HEK293 (cell line): ENCODE measurements around the gene ANO9.

Experiments used
- CTCF ChIA-PET: fragments of 350-600 bp; formaldehyde crosslinking; extraction: SDS; loops from one replicate; lab custom pipeline; 2021; ENCODE audit warnings: antibody characterized with exemption; lab: Yijun Ruan, JAX
- POLR2A ChIA-PET: fragments of 300-600 bp; formaldehyde crosslinking; extraction: SDS; loops from one replicate; lab custom pipeline; 2020; ENCODE audit warnings: antibody characterized with exemption, inconsistent platforms; lab: Yijun Ruan, JAX
- H3K27ac ChIP-seq: fragments of 200-500 bp; sonication (Bioruptor generic); 2 replicates; pipeline ENCODE4 v1.5.1; 2014; ENCODE audit warnings: low read depth, low read length, control low read depth, inconsistent platforms; ENCODE audit errors: extremely low read depth
- H3K36me3 ChIP-seq, 2 experiments: fragments of 200-500 bp in 1 of 2; sonication (Bioruptor generic) in 1 of 2; 1 replicate in 1 of 2; 2 replicates in 1 of 2; pipeline ENCODE4 v1.5.1; 2014 to 2017; ENCODE audit warnings: inconsistent platforms in 2 of 2, low read length in 2 of 2; ENCODE audit not compliant: control insufficient read depth in 2 of 2, insufficient read depth in 1 of 2
- H3K4me1 ChIP-seq: fragments of 200-500 bp; sonication (Bioruptor generic); 2 replicates; pipeline ENCODE4 v1.5.1; 2014; ENCODE audit warnings: mild to moderate bottlenecking, low read length, inconsistent platforms; ENCODE audit not compliant: control insufficient read depth, insufficient read depth
- H3K4me3 ChIP-seq: 2 replicates; pipeline ENCODE4 v1.5.1; 2011; ENCODE audit warnings: low read depth, mild to moderate bottlenecking, control low read depth, low read length, moderate library complexity
- H3K9me3 ChIP-seq: fragments of 200-500 bp; sonication (Bioruptor generic); 2 replicates; pipeline ENCODE4 v1.5.1; 2014; ENCODE audit warnings: low read depth, low read length, inconsistent platforms; ENCODE audit not compliant: control insufficient read depth, insufficient read depth
- KLF1 ChIP-seq: fragments of 450-650 bp; formaldehyde crosslinking; IDR thresholded peaks from 2 replicates; pipeline ENCODE4 v1.5.1; 2016; ENCODE audit warnings: missing biosample characterization, missing genetic modification characterization
- SCRT1 ChIP-seq: fragments of 450-650 bp; formaldehyde crosslinking; IDR thresholded peaks from 2 replicates; pipeline ENCODE4 v1.5.1; 2016; ENCODE audit warnings: missing biosample characterization, missing genetic modification characterization, borderline replicate concordance
- ZNF132 ChIP-seq: fragments of 450-650 bp; formaldehyde crosslinking; IDR thresholded peaks from 2 replicates; pipeline ENCODE4 v1.5.1; 2017; ENCODE audit warnings: missing biosample characterization, missing genetic modification characterization, borderline replicate concordance
- ZNF157 ChIP-seq: fragments of 450-650 bp; formaldehyde crosslinking; IDR thresholded peaks from 2 replicates; pipeline ENCODE4 v1.5.1; 2016; ENCODE audit warnings: missing biosample characterization, missing genetic modification characterization
- ZNF248 ChIP-seq: fragments of 450-650 bp; formaldehyde crosslinking; IDR thresholded peaks from 2 replicates; pipeline ENCODE4 v1.5.1; 2017; ENCODE audit warnings: missing biosample characterization, missing genetic modification characterization
- ZNF37A ChIP-seq: fragments of 450-650 bp; IDR thresholded peaks from 2 replicates; pipeline ENCODE4 v1.5.1; 2018; ENCODE audit warnings: missing biosample characterization, missing genetic modification characterization
- TF ChIP-seq, protein P1 (sequence below): fragments of 450-650 bp; formaldehyde crosslinking; IDR thresholded peaks from 2 replicates; pipeline ENCODE4 v1.5.1; 2016; ENCODE audit warnings: missing biosample characterization, missing genetic modification characterization, low read depth
- TF ChIP-seq, protein P2 (sequence below): fragments of 450-650 bp; formaldehyde crosslinking; IDR thresholded peaks from 2 replicates; pipeline ENCODE4 v1.5.1; 2016; ENCODE audit warnings: missing biosample characterization, missing genetic modification characterization
- TF ChIP-seq, protein P3 (sequence below): fragments of 450-650 bp; formaldehyde crosslinking; conservative IDR thresholded peaks from 2 replicates; pipeline ENCODE4 v1.5.1; 2016; ENCODE audit warnings: low read depth, missing biosample characterization, missing genetic modification characterization
- TF ChIP-seq, protein P4 (sequence below): fragments of 450-650 bp; formaldehyde crosslinking; IDR thresholded peaks from 2 replicates; pipeline ENCODE4 v1.5.1; 2016; ENCODE audit warnings: missing biosample characterization, missing genetic modification characterization

The ANO9 gene

DNA sequence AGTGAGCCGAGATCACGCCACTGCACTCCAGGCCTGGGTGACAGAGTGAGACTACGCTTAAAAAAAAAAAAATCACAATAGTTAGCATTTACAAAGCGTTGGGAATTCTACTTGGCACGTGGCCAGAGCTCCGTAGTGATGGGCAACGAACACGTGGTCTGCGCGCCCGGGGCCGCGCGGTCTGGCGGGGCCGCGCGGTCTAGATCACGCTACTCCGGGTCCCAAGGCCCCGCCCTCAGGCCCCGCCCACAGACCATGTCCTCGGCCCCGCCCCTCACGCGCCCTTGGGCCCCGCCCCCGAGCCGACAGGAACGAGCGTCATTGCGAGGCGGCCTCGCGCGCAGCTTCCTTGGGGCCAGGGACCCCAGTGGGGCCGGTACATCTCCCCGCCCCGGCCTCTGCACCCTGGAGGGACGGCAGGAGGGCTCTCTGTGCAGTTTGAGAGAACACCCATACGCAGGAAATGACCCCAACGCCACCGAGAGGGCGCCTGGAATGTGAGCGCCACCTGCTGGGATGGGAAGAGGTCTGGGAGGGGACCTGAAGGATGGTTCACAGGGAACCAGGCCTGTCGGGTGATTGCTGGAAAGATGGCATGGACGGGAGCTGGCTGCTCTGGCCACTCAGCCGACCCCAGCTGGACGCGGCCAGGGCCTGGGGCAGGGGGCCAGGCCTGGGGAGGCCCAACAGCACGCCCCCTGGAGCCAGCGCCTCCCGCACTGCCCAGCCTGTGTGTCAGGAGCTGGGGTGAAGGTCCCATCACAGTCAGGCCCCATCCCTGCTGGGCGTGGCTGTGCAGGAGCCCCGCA is 6.3 kb upstream of the ANO9 start (continued):
- TF ChIP-seq, protein P1, sequence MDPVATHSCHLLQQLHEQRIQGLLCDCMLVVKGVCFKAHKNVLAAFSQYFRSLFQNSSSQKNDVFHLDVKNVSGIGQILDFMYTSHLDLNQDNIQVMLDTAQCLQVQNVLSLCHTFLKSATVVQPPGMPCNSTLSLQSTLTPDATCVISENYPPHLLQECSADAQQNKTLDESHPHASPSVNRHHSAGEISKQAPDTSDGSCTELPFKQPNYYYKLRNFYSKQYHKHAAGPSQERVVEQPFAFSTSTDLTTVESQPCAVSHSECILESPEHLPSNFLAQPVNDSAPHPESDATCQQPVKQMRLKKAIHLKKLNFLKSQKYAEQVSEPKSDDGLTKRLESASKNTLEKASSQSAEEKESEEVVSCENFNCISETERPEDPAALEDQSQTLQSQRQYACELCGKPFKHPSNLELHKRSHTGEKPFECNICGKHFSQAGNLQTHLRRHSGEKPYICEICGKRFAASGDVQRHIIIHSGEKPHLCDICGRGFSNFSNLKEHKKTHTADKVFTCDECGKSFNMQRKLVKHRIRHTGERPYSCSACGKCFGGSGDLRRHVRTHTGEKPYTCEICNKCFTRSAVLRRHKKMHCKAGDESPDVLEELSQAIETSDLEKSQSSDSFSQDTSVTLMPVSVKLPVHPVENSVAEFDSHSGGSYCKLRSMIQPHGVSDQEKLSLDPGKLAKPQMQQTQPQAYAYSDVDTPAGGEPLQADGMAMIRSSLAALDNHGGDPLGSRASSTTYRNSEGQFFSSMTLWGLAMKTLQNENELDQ (tag by site-specific recombination): no peak
- no peak for TF ChIP-seq ZNF157
- TF ChIP-seq, protein P2, sequence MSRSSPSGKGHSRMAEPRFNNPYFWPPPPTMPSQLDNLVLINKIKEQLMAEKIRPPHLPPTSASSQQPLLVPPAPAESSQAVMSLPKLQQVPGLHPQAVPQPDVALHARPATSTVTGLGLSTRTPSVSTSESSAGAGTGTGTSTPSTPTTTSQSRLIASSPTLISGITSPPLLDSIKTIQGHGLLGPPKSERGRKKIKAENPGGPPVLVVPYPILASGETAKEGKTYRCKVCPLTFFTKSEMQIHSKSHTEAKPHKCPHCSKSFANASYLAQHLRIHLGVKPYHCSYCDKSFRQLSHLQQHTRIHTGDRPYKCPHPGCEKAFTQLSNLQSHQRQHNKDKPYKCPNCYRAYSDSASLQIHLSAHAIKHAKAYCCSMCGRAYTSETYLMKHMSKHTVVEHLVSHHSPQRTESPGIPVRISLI (tag by site-specific recombination): no peak
- no peak for TF ChIP-seq ZNF248 (tag by site-specific recombination)
- TF ChIP-seq ZNF37A (tag by site-specific recombination): no peak
- TF ChIP-seq, protein P3, sequence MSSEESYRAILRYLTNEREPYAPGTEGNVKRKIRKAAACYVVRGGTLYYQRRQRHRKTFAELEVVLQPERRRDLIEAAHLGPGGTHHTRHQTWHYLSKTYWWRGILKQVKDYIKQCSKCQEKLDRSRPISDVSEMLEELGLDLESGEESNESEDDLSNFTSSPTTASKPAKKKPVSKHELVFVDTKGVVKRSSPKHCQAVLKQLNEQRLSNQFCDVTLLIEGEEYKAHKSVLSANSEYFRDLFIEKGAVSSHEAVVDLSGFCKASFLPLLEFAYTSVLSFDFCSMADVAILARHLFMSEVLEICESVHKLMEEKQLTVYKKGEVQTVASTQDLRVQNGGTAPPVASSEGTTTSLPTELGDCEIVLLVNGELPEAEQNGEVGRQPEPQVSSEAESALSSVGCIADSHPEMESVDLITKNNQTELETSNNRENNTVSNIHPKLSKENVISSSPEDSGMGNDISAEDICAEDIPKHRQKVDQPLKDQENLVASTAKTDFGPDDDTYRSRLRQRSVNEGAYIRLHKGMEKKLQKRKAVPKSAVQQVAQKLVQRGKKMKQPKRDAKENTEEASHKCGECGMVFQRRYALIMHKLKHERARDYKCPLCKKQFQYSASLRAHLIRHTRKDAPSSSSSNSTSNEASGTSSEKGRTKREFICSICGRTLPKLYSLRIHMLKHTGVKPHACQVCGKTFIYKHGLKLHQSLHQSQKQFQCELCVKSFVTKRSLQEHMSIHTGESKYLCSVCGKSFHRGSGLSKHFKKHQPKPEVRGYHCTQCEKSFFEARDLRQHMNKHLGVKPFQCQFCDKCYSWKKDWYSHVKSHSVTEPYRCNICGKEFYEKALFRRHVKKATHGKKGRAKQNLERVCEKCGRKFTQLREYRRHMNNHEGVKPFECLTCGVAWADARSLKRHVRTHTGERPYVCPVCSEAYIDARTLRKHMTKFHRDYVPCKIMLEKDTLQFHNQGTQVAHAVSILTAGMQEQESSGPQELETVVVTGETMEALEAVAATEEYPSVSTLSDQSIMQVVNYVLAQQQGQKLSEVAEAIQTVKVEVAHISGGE (tag by site-specific recombination): peak; percentile 62
- TF ChIP-seq ZNF132: no peak

DNA sequence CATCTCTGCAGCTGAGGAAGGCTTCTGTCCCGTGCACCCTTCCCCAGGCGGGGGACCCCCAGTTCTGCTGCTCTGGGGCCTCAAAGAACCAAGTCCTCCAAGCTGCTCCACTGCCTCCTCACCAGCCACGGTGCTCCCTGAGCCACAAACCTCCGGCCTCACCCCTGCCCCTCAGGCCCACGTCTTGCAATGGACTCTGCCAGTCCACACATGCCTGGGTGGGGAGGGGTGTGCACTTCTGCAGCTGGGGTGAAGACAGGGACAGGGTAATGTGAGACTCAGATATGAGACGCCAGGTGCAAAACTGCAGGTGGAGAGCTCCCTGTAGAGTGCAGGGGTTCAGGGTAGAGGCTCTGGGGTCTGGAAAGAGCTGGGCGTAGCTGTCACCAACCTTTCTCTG is 5.1 kb upstream of the ANO9 start:
- H3K4me1 ChIP-seq: no peaks in the 10 kb centered on the region
- ChIA-PET POLR2A (interaction anchor here (2.5 kb wide), 1 partner anchor 40 kb away, joined by 15 read pairs; no protein-coding TSS in a partner anchor), CTCF (interaction anchor here (0.9 to 3.0 kb wide), 3 partner anchors 50 to 228 kb away, joined by 3 to 12 read pairs (median 5); no protein-coding TSS in a partner anchor)

More for the DNA sequence above, 5.1 kb upstream of the ANO9 start:
- Histone ChIP-seq H3K27ac (no peak overlapping the region), H3K9me3 (no peaks in the 10 kb centered on the region), H3K36me3 (peaks cover 0 to 4% of the 10 kb centered on the region in 2 experiments; a peak in 1 of 3 replicates), H3K4me3 (no peak overlapping the region)
- peak; percentile 47; the same call in 1 of the 2 replicates for TF ChIP-seq KLF1 (tag by site-specific recombination)
- TF ChIP-seq SCRT1 (tag by site-specific recombination): no peak
- TF ChIP-seq, protein P4, sequence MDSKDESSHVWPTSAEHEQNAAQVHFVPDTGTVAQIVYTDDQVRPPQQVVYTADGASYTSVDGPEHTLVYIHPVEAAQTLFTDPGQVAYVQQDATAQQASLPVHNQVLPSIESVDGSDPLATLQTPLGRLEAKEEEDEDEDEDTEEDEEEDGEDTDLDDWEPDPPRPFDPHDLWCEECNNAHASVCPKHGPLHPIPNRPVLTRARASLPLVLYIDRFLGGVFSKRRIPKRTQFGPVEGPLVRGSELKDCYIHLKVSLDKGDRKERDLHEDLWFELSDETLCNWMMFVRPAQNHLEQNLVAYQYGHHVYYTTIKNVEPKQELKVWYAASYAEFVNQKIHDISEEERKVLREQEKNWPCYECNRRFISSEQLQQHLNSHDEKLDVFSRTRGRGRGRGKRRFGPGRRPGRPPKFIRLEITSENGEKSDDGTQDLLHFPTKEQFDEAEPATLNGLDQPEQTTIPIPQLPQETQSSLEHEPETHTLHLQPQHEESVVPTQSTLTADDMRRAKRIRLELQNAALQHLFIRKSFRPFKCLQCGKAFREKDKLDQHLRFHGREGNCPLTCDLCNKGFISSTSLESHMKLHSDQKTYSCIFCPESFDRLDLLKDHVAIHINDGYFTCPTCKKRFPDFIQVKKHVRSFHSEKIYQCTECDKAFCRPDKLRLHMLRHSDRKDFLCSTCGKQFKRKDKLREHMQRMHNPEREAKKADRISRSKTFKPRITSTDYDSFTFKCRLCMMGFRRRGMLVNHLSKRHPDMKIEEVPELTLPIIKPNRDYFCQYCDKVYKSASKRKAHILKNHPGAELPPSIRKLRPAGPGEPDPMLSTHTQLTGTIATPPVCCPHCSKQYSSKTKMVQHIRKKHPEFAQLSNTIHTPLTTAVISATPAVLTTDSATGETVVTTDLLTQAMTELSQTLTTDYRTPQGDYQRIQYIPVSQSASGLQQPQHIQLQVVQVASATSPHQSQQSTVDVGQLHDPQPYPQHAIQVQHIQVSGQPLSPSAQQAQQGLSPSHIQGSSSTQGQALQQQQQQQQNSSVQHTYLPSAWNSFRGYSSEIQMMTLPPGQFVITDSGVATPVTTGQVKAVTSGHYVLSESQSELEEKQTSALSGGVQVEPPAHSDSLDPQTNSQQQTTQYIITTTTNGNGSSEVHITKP (tag by site-specific recombination): 0 out of 2 replicates have a peak, but pooled peaks have one; percentile 17
